Measurements from ENCODE around the gene TNFRSF4. TPM values are rescaled to one million over a fixed set of nuclear protein-coding genes. Genes with fewer than 3 reads are reported as not detected.

Gene TNFRSF4
- total and polyA plus RNA-seq, 8 donors, result 0.55 to 4.5 (median 2.9) TPM; not detected in 4

GRCh38 chr1:1168451-1169411 is 45.2 kb downstream of the TNFRSF4 start:
- DNase-seq, result peak in 1 of 2 donors; percentile 67
- Histone ChIP-seq H3K36me3 (peaks cover 0 to 17% (median 3%) of the 10 kb centered on the region in 4 donors), H3K27ac (peak overlapping the region in 1 of 5 donors; percentile 33), H3K4me3 (no peak overlapping the region), H3K9me3 (no peaks in the 10 kb centered on the region), H3K27me3 (peaks cover 3 to 99% (median 37%) of the 10 kb centered on the region in 3 donors), H3K4me1 (peaks cover 16 to 59% (median 47%) of the 10 kb centered on the region in 4 donors)
- intact Hi-C loops (cut with DNase I; ENCODE audit: low total_unique reads), result no loop called here
- TF ChIP-seq CTCF (IDR thresholded peaks at IDR 0.05) (no peak), POLR2AphosphoS5 (IDR thresholded peaks at IDR 0.05) (no peak), EP300 (IDR thresholded peaks at IDR 0.05) (no peak), POLR2A (IDR thresholded peaks at IDR 0.05) (no peak)
- 58 to 86% (median 71%) methylated on average over 9 to 37 of the region's 37 CpGs for WGBS, 5 donors

GRCh38 chr1:1167841-1168450 is 46.0 kb downstream of the TNFRSF4 start:
- no peaks in the 10 kb centered on the region for H3K9me3 ChIP-seq
- peaks cover 3 to 97% (median 32%) of the 10 kb centered on the region in 3 donors for H3K27me3 ChIP-seq
- peaks cover 15 to 51% (median 42%) of the 10 kb centered on the region in 4 donors for H3K4me1 ChIP-seq
- H3K36me3 ChIP-seq, result peaks cover 0 to 17% (median 3%) of the 10 kb centered on the region in 4 donors
- H3K4me3 ChIP-seq, result peak overlapping the region in 1 of 4 donors; percentile 63
- H3K27ac ChIP-seq, result peak overlapping the region; percentile 13 to 97 (median 93)
- intact Hi-C loops (cut with DNase I; ENCODE audit: low total_unique reads), result no loop called here
- WGBS, 5 donors, result 61 to 78% (median 70%) methylated on average over 15 to 36 of the region's 36 CpGs
- TF ChIP-seq CTCF (IDR thresholded peaks at IDR 0.05) (no peak), POLR2A (IDR thresholded peaks at IDR 0.05) (no peak), POLR2AphosphoS5 (IDR thresholded peaks at IDR 0.05) (no peak), EP300 (IDR thresholded peaks at IDR 0.05) (no peak)
- no peak for DNase-seq

GRCh38 chr1:1167398-1167821 is 46.5 kb downstream of the TNFRSF4 start:
- Histone ChIP-seq H3K4me3 (peak overlapping the region in 2 of 4 donors; percentile 41 to 63), H3K27me3 (peaks cover 3 to 97% (median 35%) of the 10 kb centered on the region in 3 donors), H3K9me3 (no peaks in the 10 kb centered on the region), H3K4me1 (peaks cover 15 to 52% (median 43%) of the 10 kb centered on the region in 4 donors), H3K27ac (peak overlapping the region; percentile 13 to 97 (median 93)), H3K36me3 (peaks cover 0 to 17% (median 3%) of the 10 kb centered on the region in 4 donors)
- intact Hi-C loops (cut with DNase I; ENCODE audit: low total_unique reads), result no loop called here
- WGBS, 5 donors, result 30 to 57% (median 49%) methylated on average over 10 to 20 of the region's 20 CpGs
- TF ChIP-seq CTCF (IDR thresholded peaks at IDR 0.05) (no peak), POLR2A (IDR thresholded peaks at IDR 0.05) (no peak), POLR2AphosphoS5 (IDR thresholded peaks at IDR 0.05) (no peak), EP300 (IDR thresholded peaks at IDR 0.05) (no peak)
- DNase-seq, result peak; percentile 67 to 76
